ENCODE measurements around the gene SNN.

GRCh38 chr16:11624205-11624604 is 44.0 kb upstream of the SNN start:
- TF ChIP-seq POLR2A (IDR thresholded peaks at IDR 0.05) (no peak), POLR2AphosphoS5 (IDR thresholded peaks at IDR 0.05) (no peak)
- TF ChIP-seq, protein P1, sequence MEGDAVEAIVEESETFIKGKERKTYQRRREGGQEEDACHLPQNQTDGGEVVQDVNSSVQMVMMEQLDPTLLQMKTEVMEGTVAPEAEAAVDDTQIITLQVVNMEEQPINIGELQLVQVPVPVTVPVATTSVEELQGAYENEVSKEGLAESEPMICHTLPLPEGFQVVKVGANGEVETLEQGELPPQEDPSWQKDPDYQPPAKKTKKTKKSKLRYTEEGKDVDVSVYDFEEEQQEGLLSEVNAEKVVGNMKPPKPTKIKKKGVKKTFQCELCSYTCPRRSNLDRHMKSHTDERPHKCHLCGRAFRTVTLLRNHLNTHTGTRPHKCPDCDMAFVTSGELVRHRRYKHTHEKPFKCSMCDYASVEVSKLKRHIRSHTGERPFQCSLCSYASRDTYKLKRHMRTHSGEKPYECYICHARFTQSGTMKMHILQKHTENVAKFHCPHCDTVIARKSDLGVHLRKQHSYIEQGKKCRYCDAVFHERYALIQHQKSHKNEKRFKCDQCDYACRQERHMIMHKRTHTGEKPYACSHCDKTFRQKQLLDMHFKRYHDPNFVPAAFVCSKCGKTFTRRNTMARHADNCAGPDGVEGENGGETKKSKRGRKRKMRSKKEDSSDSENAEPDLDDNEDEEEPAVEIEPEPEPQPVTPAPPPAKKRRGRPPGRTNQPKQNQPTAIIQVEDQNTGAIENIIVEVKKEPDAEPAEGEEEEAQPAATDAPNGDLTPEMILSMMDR (IDR thresholded peaks at IDR 0.05 in 8 of 11, conservative IDR thresholded peaks at IDR 0.05 in 3 of 11) = no peak
